ENCODE results near the gene LMNTD2.

DNA sequence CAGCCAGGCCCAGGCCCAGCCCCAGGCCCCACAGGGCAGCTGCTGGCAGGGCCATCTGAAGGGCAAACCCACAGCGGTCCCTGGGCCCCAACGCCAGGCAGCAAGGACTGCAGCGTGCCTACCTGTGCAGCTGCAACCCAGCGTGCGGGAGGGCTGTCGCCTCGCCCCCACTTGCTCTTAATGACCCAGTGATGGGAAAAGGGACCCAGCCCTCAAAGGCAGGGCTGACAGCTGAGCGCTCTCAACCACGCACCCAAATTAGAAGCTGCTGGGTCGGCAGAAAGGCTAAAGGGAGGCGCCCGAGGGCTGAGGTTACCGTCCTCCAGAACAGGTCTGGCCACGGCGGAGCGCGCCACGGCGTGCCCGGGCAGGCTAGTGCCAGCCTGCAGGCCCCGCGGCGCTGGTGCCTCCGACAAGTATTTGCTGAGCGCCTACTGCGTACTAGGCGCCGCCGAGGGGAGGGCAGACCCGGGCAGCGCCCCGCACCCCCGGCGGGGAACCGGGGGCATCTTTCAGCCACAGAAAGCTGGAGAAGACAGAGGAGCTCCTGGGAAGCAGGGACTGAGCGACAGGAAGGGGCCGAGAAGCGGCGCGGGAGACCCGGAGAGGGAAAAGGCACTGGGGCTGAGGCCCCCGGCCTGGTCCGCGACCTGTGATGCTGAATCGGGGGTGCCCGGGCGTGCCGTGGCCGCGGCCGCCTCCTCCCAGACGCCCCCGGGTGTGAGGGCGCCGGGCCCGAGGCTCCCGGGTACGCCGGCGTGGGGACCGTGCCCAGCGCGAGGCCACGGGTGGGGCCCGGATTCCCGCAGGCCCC, 25.9 kb downstream of the LMNTD2 start:
- TF ChIP-seq, protein P1, sequence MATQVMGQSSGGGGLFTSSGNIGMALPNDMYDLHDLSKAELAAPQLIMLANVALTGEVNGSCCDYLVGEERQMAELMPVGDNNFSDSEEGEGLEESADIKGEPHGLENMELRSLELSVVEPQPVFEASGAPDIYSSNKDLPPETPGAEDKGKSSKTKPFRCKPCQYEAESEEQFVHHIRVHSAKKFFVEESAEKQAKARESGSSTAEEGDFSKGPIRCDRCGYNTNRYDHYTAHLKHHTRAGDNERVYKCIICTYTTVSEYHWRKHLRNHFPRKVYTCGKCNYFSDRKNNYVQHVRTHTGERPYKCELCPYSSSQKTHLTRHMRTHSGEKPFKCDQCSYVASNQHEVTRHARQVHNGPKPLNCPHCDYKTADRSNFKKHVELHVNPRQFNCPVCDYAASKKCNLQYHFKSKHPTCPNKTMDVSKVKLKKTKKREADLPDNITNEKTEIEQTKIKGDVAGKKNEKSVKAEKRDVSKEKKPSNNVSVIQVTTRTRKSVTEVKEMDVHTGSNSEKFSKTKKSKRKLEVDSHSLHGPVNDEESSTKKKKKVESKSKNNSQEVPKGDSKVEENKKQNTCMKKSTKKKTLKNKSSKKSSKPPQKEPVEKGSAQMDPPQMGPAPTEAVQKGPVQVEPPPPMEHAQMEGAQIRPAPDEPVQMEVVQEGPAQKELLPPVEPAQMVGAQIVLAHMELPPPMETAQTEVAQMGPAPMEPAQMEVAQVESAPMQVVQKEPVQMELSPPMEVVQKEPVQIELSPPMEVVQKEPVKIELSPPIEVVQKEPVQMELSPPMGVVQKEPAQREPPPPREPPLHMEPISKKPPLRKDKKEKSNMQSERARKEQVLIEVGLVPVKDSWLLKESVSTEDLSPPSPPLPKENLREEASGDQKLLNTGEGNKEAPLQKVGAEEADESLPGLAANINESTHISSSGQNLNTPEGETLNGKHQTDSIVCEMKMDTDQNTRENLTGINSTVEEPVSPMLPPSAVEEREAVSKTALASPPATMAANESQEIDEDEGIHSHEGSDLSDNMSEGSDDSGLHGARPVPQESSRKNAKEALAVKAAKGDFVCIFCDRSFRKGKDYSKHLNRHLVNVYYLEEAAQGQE (IDR thresholded peaks at IDR 0.05; ENCODE audit: borderline replicate concordance in 1 of 2, low read depth in 1 of 2, low read length in 2 of 2), result no peak
- TF ChIP-seq RNF2 (conservative IDR thresholded peaks at IDR 0.05; ENCODE audit: low read depth) (no peak), EZH2 (conservative IDR thresholded peaks at IDR 0.05; ENCODE audit: low read depth, low read length) (no peak)
- TF ChIP-seq, protein P2, sequence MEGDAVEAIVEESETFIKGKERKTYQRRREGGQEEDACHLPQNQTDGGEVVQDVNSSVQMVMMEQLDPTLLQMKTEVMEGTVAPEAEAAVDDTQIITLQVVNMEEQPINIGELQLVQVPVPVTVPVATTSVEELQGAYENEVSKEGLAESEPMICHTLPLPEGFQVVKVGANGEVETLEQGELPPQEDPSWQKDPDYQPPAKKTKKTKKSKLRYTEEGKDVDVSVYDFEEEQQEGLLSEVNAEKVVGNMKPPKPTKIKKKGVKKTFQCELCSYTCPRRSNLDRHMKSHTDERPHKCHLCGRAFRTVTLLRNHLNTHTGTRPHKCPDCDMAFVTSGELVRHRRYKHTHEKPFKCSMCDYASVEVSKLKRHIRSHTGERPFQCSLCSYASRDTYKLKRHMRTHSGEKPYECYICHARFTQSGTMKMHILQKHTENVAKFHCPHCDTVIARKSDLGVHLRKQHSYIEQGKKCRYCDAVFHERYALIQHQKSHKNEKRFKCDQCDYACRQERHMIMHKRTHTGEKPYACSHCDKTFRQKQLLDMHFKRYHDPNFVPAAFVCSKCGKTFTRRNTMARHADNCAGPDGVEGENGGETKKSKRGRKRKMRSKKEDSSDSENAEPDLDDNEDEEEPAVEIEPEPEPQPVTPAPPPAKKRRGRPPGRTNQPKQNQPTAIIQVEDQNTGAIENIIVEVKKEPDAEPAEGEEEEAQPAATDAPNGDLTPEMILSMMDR (CRISPR knock-in tag; IDR thresholded peaks at IDR 0.05), result no peak
- TF ChIP-seq, protein P3, sequence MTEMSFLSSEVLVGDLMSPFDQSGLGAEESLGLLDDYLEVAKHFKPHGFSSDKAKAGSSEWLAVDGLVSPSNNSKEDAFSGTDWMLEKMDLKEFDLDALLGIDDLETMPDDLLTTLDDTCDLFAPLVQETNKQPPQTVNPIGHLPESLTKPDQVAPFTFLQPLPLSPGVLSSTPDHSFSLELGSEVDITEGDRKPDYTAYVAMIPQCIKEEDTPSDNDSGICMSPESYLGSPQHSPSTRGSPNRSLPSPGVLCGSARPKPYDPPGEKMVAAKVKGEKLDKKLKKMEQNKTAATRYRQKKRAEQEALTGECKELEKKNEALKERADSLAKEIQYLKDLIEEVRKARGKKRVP (CRISPR knock-in tag; IDR thresholded peaks at IDR 0.05), result no peak

All from HepG2 (cell line).